SK-N-SH treated with all-trans-retinoic acid at 6 μM for 48 hours (cell line): ENCODE results near the gene PLPP6.

Source experiments
- ATAC-seq: fragments of 200-7000 bp; cut with Tn5 transposase; 3 replicates; pipeline ENCODE4 v1.9.1; 2020; ENCODE audit warnings: mild to moderate bottlenecking, moderate library complexity
- ARNTL ChIP-seq: fragments of 450-650 bp; formaldehyde crosslinking; IDR thresholded peaks from 2 replicates; pipeline ENCODE4 v1.5.0; 2020; ENCODE audit warnings: low read depth, mild to moderate bottlenecking, moderate library complexity, borderline replicate concordance
- BACH2 ChIP-seq: fragments of 250-450 bp; sonication (Bioruptor Pico); IDR thresholded peaks from 2 replicates; pipeline ENCODE4 v1.9.0; 2021; ENCODE audit warnings: mild to moderate bottlenecking, borderline replicate concordance
- CSDC2 ChIP-seq: fragments of 250-450 bp; sonication (Bioruptor Pico); IDR thresholded peaks from 2 replicates; pipeline ENCODE4 v1.5.0; 2020; ENCODE audit warnings: mild to moderate bottlenecking, moderate library complexity
- CSRNP3 ChIP-seq: fragments of 250-450 bp; sonication (Bioruptor Pico); IDR thresholded peaks from 2 replicates; pipeline ENCODE4 v1.5.1; 2021; ENCODE audit warnings: mild to moderate bottlenecking, moderate library complexity
- ESRRG ChIP-seq: fragments of 250-450 bp; sonication (Bioruptor Pico); IDR thresholded peaks from 2 replicates; pipeline ENCODE4 v1.6.1; 2021; ENCODE audit warnings: mild to moderate bottlenecking
- GLIS3 ChIP-seq: fragments of 250-450 bp; sonication (Bioruptor Pico); IDR thresholded peaks from 2 replicates; pipeline ENCODE4 v1.5.0; 2020; ENCODE audit warnings: mild to moderate bottlenecking, moderate library complexity
- OSR1 ChIP-seq: fragments of 250-450 bp; sonication (Bioruptor Pico); IDR thresholded peaks from 2 replicates; pipeline ENCODE4 v1.8.0; 2022; ENCODE audit warnings: moderate library complexity, mild to moderate bottlenecking, inconsistent platforms
- POU6F1 ChIP-seq: fragments of 250-450 bp; sonication (Bioruptor Pico); IDR thresholded peaks from 2 replicates; pipeline ENCODE4 v1.8.0; 2021; ENCODE audit warnings: low read depth, mild to moderate bottlenecking, moderate library complexity, borderline replicate concordance
- PPARA ChIP-seq: fragments of 250-450 bp; sonication (Bioruptor Pico); IDR thresholded peaks from 2 replicates; pipeline ENCODE4 v1.5.0; 2020; ENCODE audit warnings: mild to moderate bottlenecking, borderline replicate concordance
- RARB ChIP-seq: fragments of 250-450 bp; sonication (Bioruptor Pico); IDR thresholded peaks from 2 replicates; pipeline ENCODE4 v1.8.0; 2021; ENCODE audit warnings: mild to moderate bottlenecking, moderate library complexity
- SNAI2 ChIP-seq: fragments of 250-450 bp; sonication (Bioruptor Pico); IDR thresholded peaks from 2 replicates; pipeline ENCODE4 v1.5.0; 2020; ENCODE audit warnings: mild to moderate bottlenecking, moderate library complexity
- TCF4 ChIP-seq: fragments of 250-450 bp; sonication (Bioruptor Pico); IDR thresholded peaks from 2 replicates; pipeline ENCODE4 v1.8.0; 2021; ENCODE audit warnings: mild to moderate bottlenecking, moderate library complexity, borderline replicate concordance
- TOX ChIP-seq: fragments of 250-450 bp; sonication (Bioruptor Pico); IDR thresholded peaks from 2 replicates; pipeline ENCODE4 v1.8.0; 2021; ENCODE audit warnings: mild to moderate bottlenecking, moderate library complexity, borderline replicate concordance
- ZC3H10 ChIP-seq: fragments of 250-450 bp; sonication (Bioruptor Pico); IDR thresholded peaks from 2 replicates; pipeline ENCODE4 v1.5.1; 2021; ENCODE audit warnings: mild to moderate bottlenecking, moderate library complexity
- ZFP3 ChIP-seq: fragments of 250-450 bp; sonication (Bioruptor Pico); IDR thresholded peaks from 2 replicates; pipeline ENCODE4 v1.5.0; 2020; ENCODE audit warnings: mild to moderate bottlenecking, moderate library complexity
- ZFP30 ChIP-seq: fragments of 450-650 bp; formaldehyde crosslinking; IDR thresholded peaks from 2 replicates; pipeline ENCODE4 v1.5.0; 2022; ENCODE audit warnings: mild to moderate bottlenecking, moderate library complexity
- ZNF565 ChIP-seq: fragments of 450-650 bp; formaldehyde crosslinking; conservative IDR thresholded peaks from 2 replicates; pipeline ENCODE4 v1.5.0; 2020; ENCODE audit warnings: low read depth, mild to moderate bottlenecking, moderate library complexity
- ZNF70 ChIP-seq: fragments of 450-650 bp; formaldehyde crosslinking; IDR thresholded peaks from 2 replicates; pipeline ENCODE4 v1.5.0; 2020; ENCODE audit warnings: mild to moderate bottlenecking, moderate library complexity
- ZNF8 ChIP-seq: fragments of 450-650 bp; formaldehyde crosslinking; IDR thresholded peaks from 2 replicates; pipeline ENCODE4 v1.5.0; 2020; ENCODE audit warnings: mild to moderate bottlenecking, moderate library complexity
- TF ChIP-seq, protein P1 (sequence below): fragments of 250-450 bp; sonication (Bioruptor Pico); IDR thresholded peaks from 2 replicates; pipeline ENCODE4 v1.5.1; 2020; ENCODE audit warnings: low read depth, mild to moderate bottlenecking, moderate library complexity
- TF ChIP-seq, protein P2 (sequence below): fragments of 250-450 bp; sonication (Bioruptor Pico); IDR thresholded peaks from 2 replicates; pipeline ENCODE4 v1.8.0; 2020; ENCODE audit warnings: mild to moderate bottlenecking, moderate library complexity, borderline replicate concordance
- TF ChIP-seq, protein P3 (sequence below): fragments of 250-450 bp; sonication (Bioruptor Pico); IDR thresholded peaks from 2 replicates; pipeline ENCODE4 v1.5.0; 2020; ENCODE audit warnings: mild to moderate bottlenecking, moderate library complexity

Gene PLPP6

GRCh38 chr9:4665357-4665756, 3.3 kb downstream of the PLPP6 start:
- no peak for TF ChIP-seq GLIS3 (CRISPR knock-in tag)
- no peak for TF ChIP-seq CSDC2 (CRISPR knock-in tag)
- no peak for TF ChIP-seq ARNTL (CRISPR knock-in tag)
- TF ChIP-seq RARB (CRISPR knock-in tag): no peak
- TF ChIP-seq ZNF565 (CRISPR knock-in tag): no peak
- no peak for TF ChIP-seq BACH2
- no peak for TF ChIP-seq TOX
- TF ChIP-seq, protein P1, sequence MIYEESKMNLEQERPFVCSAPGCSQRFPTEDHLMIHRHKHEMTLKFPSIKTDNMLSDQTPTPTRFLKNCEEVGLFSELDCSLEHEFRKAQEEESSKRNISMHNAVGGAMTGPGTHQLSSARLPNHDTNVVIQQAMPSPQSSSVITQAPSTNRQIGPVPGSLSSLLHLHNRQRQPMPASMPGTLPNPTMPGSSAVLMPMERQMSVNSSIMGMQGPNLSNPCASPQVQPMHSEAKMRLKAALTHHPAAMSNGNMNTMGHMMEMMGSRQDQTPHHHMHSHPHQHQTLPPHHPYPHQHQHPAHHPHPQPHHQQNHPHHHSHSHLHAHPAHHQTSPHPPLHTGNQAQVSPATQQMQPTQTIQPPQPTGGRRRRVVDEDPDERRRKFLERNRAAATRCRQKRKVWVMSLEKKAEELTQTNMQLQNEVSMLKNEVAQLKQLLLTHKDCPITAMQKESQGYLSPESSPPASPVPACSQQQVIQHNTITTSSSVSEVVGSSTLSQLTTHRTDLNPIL: no peak
- no peak for TF ChIP-seq SNAI2 (CRISPR knock-in tag)
- TF ChIP-seq ESRRG (CRISPR knock-in tag): no peak
- TF ChIP-seq ZC3H10 (CRISPR knock-in tag): no peak
- TF ChIP-seq ZNF8 (CRISPR knock-in tag): no peak
- TF ChIP-seq PPARA: no peak
- TF ChIP-seq CSRNP3: no peak
- no peak for TF ChIP-seq ZNF70
- TF ChIP-seq TCF4: no peak
- ATAC-seq: no peak

DNA sequence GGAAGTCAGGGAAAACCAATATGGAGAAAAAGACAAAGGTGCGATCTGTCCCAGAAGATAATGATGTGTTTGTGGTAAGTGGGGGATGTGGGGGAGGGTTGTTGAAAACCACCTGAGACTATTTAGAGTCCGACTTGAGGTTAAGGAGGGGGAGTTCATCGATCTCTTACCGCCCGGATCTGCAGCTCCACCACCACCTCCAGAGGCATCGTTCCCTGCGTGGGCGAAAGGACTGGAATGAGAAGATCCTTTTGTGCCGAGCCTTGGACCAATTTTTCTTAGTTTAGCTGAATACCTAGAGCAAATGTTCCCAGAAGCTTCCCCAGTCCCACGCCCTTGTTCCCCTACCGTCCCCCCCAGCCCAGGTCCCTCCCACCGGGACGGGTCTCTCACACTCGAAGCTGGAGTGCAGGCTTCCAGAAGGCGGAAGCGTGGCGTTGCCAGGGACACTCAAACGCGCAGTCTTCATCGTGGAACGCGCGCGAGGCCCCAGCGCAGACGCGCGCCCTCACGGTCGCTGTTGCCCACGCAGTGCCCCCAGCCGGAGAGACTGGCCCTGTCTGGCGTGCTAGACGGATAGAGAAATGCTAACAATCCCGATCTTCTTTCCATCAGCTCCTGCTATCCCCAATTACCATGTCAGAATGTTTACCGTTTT, 4.1 kb downstream of the PLPP6 start, which contains the start of gene SPATA6L:
Gene SPATA6L (minus strand): TSS at position 439 of the 658 bp plus-strand sequence. CDS start 230 bp downstream, at position 209.
- peak; percentile 66 for ATAC-seq
- TF ChIP-seq POU6F1 (CRISPR knock-in tag) (no peak), ZFP3 (0 out of 2 replicates have a peak, but pooled peaks have one; percentile 31)
- TF ChIP-seq, protein P2, sequence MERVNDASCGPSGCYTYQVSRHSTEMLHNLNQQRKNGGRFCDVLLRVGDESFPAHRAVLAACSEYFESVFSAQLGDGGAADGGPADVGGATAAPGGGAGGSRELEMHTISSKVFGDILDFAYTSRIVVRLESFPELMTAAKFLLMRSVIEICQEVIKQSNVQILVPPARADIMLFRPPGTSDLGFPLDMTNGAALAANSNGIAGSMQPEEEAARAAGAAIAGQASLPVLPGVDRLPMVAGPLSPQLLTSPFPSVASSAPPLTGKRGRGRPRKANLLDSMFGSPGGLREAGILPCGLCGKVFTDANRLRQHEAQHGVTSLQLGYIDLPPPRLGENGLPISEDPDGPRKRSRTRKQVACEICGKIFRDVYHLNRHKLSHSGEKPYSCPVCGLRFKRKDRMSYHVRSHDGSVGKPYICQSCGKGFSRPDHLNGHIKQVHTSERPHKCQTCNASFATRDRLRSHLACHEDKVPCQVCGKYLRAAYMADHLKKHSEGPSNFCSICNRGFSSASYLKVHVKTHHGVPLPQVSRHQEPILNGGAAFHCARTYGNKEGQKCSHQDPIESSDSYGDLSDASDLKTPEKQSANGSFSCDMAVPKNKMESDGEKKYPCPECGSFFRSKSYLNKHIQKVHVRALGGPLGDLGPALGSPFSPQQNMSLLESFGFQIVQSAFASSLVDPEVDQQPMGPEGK (CRISPR knock-in tag): no peak

DNA sequence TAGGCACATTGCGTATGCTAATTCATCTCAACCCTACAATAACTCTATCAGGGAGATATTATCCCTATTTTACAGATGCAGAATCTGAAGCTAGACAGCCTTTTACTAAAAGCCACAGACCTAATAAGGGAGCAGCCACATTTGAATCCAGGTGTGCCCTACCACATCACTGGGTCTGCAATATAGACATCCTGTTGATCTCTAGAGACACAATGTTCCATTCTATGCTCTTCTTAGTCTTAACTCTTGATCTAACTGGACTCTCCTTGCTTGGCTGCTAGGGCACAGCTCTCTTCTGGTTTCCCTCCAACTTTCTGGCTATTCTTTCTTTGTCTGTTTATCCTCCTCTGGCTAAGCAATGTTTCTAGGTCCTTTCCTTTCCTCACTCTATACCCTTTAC, 5.6 kb downstream of the PLPP6 start:
- no peak for ATAC-seq
- TF ChIP-seq RARB (CRISPR knock-in tag) (no peak), ZFP30 (CRISPR knock-in tag) (no peak), TCF4 (no peak), BACH2 (no peak), PPARA (no peak), OSR1 (CRISPR knock-in tag) (no peak), POU6F1 (CRISPR knock-in tag) (no peak), TOX (no peak), ZNF70 (no peak), CSRNP3 (no peak), ARNTL (CRISPR knock-in tag) (no peak), ESRRG (CRISPR knock-in tag) (no peak), GLIS3 (CRISPR knock-in tag) (no peak), ZFP3 (no peak), ZNF8 (CRISPR knock-in tag) (no peak)
- TF ChIP-seq, protein P3, sequence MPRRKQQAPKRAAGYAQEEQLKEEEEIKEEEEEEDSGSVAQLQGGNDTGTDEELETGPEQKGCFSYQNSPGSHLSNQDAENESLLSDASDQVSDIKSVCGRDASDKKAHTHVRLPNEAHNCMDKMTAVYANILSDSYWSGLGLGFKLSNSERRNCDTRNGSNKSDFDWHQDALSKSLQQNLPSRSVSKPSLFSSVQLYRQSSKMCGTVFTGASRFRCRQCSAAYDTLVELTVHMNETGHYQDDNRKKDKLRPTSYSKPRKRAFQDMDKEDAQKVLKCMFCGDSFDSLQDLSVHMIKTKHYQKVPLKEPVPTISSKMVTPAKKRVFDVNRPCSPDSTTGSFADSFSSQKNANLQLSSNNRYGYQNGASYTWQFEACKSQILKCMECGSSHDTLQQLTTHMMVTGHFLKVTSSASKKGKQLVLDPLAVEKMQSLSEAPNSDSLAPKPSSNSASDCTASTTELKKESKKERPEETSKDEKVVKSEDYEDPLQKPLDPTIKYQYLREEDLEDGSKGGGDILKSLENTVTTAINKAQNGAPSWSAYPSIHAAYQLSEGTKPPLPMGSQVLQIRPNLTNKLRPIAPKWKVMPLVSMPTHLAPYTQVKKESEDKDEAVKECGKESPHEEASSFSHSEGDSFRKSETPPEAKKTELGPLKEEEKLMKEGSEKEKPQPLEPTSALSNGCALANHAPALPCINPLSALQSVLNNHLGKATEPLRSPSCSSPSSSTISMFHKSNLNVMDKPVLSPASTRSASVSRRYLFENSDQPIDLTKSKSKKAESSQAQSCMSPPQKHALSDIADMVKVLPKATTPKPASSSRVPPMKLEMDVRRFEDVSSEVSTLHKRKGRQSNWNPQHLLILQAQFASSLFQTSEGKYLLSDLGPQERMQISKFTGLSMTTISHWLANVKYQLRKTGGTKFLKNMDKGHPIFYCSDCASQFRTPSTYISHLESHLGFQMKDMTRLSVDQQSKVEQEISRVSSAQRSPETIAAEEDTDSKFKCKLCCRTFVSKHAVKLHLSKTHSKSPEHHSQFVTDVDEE (CRISPR knock-in tag): no peak
- TF ChIP-seq, protein P2 (CRISPR knock-in tag): no peak
